ENCODE data around the gene NAV1. TPM values are rescaled to one million over a fixed set of nuclear protein-coding genes. Genes with fewer than 3 reads are reported as not detected.
A peak's percentile ranks its signal among the peaks of the same experiment; 100 is the strongest.

NAV1 gene
- total and polyA plus RNA-seq, 9 of the 15 experiments (the other 6 are each of a cell fraction or from before 2014, with no cell fraction given), result 0.91 to 16.8 (median 3.2) TPM

DNA sequence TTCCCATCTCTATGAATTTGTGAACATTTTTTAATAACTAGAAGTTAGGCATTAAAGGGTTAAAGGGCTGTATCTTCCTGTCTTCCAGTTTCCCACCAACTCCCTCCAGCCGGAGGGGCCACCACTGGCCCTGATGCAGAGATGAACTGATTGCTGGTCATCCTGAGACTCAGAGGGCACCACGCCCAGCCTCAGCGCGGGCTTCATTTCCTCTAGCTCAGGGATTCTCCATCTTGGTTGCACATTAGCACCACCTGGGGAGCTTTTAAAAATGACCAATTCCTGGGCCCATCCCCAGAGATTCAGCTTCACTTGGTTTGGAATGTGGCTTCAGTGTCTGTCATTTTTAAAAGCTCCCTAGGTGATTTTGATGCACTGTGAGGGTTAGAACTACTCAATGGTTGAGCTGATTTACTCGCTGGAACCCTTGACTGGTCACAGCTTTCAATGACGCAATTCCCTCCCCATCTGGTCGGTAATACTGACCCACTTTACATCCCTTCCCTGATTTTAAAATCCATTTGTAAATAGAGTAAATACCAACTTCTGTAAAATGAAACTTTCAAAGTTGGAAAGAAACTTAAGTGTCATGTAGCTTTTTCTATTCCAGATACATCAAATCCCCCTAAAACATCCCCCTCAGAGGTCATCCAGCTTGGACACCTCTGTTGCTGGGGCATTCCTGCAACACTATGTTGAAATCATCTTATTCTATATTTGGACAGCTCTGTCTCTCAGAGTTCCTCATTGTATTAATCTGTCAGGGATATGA lies 5.1 kb downstream of the NAV1 start (continued):
- TF ChIP-seq ZNF507 (tag; conservative IDR thresholded peaks at IDR 0.05) (no peak), ZNF764 (CRISPR knock-in tag; IDR thresholded peaks at IDR 0.05; ENCODE audit: low read depth) (no peak), ZBED1 (IDR thresholded peaks at IDR 0.05) (no peak), TAF15 (IDR thresholded peaks at IDR 0.05; ENCODE audit: low read depth, low read length) (no peak), ZNF444 (CRISPR knock-in tag; IDR thresholded peaks at IDR 0.05) (no peak), ZNF311 (CRISPR knock-in tag; IDR thresholded peaks at IDR 0.05) (no peak), ATF7 (IDR thresholded peaks at IDR 0.05) (peak; percentile 37; the same call in 1 of the 2 replicates), DPF2 (IDR thresholded peaks at IDR 0.05) (no peak), IRF2 (CRISPR knock-in tag; IDR thresholded peaks at IDR 0.05) (no peak), KLF13 (tag; IDR thresholded peaks at IDR 0.05; ENCODE audit: borderline replicate concordance, low read depth) (0 out of 2 replicates have a peak, but pooled peaks have one; percentile 29), ZNF717 (CRISPR knock-in tag; IDR thresholded peaks at IDR 0.05) (no peak)
- TF ChIP-seq, protein P1, sequence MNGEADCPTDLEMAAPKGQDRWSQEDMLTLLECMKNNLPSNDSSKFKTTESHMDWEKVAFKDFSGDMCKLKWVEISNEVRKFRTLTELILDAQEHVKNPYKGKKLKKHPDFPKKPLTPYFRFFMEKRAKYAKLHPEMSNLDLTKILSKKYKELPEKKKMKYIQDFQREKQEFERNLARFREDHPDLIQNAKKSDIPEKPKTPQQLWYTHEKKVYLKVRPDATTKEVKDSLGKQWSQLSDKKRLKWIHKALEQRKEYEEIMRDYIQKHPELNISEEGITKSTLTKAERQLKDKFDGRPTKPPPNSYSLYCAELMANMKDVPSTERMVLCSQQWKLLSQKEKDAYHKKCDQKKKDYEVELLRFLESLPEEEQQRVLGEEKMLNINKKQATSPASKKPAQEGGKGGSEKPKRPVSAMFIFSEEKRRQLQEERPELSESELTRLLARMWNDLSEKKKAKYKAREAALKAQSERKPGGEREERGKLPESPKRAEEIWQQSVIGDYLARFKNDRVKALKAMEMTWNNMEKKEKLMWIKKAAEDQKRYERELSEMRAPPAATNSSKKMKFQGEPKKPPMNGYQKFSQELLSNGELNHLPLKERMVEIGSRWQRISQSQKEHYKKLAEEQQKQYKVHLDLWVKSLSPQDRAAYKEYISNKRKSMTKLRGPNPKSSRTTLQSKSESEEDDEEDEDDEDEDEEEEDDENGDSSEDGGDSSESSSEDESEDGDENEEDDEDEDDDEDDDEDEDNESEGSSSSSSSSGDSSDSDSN (IDR thresholded peaks at IDR 0.05; ENCODE audit: borderline replicate concordance in 1 of 2, low read depth in 2 of 2, low read length in 2 of 2), result 0 out of 4 replicates have a peak, but pooled peaks of 1 of the 2 experiments have one; percentile 36
- TF ChIP-seq, protein P2, sequence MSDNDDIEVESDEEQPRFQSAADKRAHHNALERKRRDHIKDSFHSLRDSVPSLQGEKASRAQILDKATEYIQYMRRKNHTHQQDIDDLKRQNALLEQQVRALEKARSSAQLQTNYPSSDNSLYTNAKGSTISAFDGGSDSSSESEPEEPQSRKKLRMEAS (CRISPR knock-in tag; IDR thresholded peaks at IDR 0.05), result no peak
- TF ChIP-seq, protein P3, sequence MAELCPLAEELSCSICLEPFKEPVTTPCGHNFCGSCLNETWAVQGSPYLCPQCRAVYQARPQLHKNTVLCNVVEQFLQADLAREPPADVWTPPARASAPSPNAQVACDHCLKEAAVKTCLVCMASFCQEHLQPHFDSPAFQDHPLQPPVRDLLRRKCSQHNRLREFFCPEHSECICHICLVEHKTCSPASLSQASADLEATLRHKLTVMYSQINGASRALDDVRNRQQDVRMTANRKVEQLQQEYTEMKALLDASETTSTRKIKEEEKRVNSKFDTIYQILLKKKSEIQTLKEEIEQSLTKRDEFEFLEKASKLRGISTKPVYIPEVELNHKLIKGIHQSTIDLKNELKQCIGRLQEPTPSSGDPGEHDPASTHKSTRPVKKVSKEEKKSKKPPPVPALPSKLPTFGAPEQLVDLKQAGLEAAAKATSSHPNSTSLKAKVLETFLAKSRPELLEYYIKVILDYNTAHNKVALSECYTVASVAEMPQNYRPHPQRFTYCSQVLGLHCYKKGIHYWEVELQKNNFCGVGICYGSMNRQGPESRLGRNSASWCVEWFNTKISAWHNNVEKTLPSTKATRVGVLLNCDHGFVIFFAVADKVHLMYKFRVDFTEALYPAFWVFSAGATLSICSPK (IDR thresholded peaks at IDR 0.05; ENCODE audit: borderline replicate concordance), result no peak
- TF ChIP-seq, protein P4, sequence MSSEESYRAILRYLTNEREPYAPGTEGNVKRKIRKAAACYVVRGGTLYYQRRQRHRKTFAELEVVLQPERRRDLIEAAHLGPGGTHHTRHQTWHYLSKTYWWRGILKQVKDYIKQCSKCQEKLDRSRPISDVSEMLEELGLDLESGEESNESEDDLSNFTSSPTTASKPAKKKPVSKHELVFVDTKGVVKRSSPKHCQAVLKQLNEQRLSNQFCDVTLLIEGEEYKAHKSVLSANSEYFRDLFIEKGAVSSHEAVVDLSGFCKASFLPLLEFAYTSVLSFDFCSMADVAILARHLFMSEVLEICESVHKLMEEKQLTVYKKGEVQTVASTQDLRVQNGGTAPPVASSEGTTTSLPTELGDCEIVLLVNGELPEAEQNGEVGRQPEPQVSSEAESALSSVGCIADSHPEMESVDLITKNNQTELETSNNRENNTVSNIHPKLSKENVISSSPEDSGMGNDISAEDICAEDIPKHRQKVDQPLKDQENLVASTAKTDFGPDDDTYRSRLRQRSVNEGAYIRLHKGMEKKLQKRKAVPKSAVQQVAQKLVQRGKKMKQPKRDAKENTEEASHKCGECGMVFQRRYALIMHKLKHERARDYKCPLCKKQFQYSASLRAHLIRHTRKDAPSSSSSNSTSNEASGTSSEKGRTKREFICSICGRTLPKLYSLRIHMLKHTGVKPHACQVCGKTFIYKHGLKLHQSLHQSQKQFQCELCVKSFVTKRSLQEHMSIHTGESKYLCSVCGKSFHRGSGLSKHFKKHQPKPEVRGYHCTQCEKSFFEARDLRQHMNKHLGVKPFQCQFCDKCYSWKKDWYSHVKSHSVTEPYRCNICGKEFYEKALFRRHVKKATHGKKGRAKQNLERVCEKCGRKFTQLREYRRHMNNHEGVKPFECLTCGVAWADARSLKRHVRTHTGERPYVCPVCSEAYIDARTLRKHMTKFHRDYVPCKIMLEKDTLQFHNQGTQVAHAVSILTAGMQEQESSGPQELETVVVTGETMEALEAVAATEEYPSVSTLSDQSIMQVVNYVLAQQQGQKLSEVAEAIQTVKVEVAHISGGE (CRISPR knock-in tag; IDR thresholded peaks at IDR 0.05), result no peak
- TF ChIP-seq, protein P5, sequence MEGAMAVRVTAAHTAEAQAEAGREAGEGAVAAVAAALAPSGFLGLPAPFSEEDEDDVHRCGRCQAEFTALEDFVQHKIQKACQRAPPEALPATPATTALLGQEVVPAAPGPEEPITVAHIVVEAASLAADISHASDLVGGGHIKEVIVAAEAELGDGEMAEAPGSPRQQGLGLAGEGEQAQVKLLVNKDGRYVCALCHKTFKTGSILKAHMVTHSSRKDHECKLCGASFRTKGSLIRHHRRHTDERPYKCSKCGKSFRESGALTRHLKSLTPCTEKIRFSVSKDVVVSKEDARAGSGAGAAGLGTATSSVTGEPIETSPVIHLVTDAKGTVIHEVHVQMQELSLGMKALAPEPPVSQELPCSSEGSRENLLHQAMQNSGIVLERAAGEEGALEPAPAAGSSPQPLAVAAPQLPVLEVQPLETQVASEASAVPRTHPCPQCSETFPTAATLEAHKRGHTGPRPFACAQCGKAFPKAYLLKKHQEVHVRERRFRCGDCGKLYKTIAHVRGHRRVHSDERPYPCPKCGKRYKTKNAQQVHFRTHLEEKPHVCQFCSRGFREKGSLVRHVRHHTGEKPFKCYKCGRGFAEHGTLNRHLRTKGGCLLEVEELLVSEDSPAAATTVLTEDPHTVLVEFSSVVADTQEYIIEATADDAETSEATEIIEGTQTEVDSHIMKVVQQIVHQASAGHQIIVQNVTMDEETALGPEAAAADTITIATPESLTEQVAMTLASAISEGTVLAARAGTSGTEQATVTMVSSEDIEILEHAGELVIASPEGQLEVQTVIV (CRISPR knock-in tag; IDR thresholded peaks at IDR 0.05; ENCODE audit: borderline replicate concordance), result no peak

All from K562 (cell line).